GM18951 (cell line): ENCODE results near the gene NAV2.

Experiments
- POLR2A ChIP-seq: IDR thresholded peaks from 4 replicates; pipeline ENCODE4 v1.6.1; 2011; ENCODE audit warnings: mild to moderate bottlenecking; ENCODE audit not compliant: insufficient read length, insufficient read depth; ENCODE audit errors: extremely low read depth
- in situ Hi-C: fragments of 300-500 bp; cut with MboI; formaldehyde crosslinking; loops from one replicate; pipeline ENCODE4 v1.12.0; 2022; ENCODE audit warnings: low sequenced_read_pairs, mixed read lengths, inconsistent platforms; ENCODE audit not compliant: unreplicated experiment

NAV2 gene

DNA sequence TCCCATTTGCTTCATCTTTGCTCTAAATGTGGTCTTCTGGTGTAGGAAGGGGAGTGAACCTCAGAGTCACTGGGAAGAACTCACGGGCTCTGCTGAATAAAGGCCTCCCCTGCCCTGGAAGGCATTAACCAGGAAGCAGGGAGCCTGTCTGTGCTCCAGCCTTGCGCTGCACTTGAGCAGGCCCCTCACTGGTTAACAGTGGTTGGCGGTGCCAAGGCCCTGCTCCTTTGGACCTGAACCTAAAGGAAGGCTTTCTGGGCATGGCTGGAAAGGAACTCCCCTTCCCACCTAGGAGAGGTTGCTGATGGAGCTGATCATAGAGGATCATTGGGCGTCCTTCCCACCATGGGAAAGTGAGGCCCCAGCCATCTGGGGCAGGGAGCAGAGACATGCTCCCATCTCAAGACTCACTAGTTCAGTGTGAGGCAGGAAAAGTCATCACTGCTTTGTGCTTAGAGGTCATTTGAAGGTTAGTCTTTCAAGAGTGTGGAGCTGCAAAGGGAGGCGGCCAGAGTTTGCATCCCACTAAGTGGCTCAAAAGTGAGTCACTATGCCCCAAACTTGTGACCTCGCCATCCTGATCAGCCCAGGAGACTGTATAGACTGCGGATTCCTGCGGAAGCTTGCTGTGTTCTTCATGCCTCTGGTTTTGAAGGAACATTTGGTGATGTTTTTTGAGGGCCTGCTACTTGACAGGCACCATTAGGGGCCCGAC lies 397.3 kb downstream of the NAV2 start:
- in situ Hi-C loops, result loop anchor here (25.0 kb wide), 1 partner anchor 148 kb away; no protein-coding TSS in a partner anchor
- no peak for TF ChIP-seq POLR2A

DNA sequence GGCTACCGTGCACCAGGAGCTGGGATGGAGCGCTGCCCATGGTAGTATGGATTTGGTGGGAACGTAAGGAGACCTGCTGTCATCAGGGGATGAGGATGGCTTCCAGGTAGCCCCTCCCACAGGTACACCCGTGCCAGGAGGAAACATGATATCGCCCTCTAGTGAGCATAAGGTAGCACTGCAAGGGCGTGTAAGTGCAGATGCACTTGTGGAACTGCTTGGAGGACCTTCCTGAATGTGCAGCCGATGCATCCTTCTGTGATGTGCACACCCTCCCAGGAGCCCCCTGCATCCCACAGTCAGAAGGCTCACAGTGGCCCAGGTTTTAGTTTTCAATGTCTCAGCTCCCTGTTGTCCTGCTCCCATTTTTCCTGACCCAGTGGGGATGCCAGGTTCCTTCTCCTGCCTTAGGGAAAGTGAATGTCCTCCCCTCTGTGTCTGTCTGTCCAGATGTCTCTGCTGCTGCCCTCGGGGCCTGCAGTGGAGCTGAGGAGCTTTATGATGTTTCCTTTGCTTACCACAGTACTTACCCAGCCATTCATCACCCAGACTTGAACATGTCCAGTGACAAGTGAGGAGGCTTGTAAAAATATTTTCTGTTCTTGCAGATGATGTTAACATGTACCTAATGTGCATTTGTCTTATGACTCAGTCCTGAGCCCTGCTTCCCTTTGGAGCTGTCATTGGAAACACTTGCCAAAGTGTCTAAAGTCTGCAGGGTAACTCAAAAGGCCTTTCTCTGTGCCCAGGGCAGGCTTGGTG lies 398.5 kb downstream of the NAV2 start:
- no peak for TF ChIP-seq POLR2A
- in situ Hi-C loops, result loop anchor here (25.0 kb wide), 1 partner anchor 149 kb away; no protein-coding TSS in a partner anchor

DNA sequence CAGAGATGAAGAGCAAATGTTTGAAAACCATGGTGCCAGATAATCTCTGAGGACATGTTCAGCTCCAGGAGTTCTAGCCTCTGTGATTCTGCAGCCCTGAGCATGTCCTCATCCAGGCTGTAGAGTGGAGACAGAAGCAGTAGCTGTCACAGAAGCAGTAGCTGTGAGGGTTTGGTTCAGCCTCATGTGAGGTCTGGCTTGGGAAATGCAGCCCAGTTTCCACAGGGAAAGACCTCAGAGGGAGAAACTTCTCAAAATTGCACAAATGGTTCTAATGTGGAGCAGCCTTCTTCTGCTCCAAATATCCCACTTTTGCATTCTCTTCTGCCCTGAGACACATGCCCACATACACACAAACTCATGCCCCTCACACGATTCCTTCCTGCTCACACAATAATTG lies 399.2 kb downstream of the NAV2 start:
- TF ChIP-seq POLR2A, result no peak
- in situ Hi-C loops, result loop anchor here (25.0 kb wide), 1 partner anchor 150 kb away; no protein-coding TSS in a partner anchor

DNA sequence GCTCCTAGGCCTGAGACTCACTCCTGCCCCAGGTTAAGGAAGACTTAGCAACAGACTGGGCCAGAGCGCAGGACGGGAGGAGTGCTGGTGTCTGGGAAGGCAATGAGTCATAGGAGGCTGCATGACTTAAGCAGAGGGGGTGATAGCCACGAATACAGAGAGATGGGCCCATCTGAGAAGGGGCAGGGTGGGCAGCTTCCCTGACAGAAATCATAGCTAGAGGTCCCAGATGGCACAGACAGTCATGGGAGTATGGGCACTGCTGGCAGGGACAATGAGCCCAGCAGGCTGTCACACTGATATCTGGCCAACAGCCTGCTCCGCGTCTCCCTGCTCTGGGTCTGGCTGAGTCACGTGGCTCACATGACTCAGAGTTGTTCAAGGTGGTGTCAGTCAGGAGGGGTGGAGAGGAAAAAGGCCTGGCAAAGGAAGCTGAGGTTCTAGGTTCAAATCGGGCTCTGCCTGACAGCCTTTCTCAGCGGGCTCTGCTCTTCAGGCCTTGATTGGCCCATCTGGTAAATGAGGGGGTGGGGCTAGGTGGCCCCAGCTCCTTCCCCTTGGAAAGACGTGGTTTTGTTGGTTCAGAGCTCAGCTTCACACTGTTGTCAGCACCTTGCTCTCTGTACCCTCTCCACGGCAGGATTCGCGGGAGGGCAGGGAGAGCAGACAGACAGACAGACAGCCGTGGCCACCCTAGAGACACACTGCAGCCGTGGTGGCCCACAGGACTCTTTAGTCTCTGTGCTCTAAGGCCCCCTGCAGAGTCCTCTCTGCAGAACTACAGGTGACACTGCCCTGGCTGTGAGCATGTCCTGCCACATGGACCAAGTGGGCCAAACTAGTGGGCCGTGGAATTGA lies 399.9 kb downstream of the NAV2 start:
- TF ChIP-seq POLR2A, result no peak
- in situ Hi-C loops, result loop anchor here (25.0 kb wide), 1 partner anchor 150 kb away; no protein-coding TSS in a partner anchor

DNA sequence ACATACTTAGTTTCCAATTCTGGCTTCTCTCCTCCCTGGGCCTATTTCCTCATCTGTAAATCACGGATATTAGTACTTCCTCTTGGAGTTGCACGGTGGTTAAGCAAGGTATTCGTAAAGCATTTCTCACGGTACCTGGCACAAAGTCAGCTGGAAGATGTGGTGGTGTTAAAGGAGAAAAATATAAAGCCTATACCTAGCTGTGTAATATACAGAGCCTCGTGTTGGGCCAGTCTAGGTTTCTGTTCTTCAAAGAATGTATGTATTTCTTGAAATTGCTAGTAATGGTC lies 400.5 kb downstream of the NAV2 start:
- no peak for TF ChIP-seq POLR2A
- in situ Hi-C loops, result loop anchor here (25.0 kb wide), 1 partner anchor 151 kb away; no protein-coding TSS in a partner anchor

DNA sequence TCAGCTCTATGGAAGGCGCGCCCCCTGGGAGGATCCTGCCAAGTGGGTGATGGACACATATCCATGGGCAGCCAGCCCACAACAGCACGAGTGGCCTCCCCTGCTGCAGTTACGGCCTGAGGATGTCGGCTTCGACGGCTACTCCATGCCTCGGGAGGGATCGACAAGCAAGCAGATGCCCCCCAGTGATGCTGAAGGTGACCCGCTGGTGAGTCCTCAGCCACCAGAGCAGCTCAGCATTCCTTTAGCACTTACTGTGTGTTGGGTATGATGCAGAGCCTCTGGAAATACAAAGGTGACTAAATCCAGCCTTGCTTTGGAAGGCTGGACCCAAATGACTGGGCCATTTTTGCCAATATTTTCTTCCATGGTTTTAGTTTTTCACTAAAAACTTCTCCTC lies 402.0 kb downstream of the NAV2 start:
- in situ Hi-C loops, result loop anchor here (25.0 kb wide), 1 partner anchor 152 kb away; no protein-coding TSS in a partner anchor
- TF ChIP-seq POLR2A, result no peak

DNA sequence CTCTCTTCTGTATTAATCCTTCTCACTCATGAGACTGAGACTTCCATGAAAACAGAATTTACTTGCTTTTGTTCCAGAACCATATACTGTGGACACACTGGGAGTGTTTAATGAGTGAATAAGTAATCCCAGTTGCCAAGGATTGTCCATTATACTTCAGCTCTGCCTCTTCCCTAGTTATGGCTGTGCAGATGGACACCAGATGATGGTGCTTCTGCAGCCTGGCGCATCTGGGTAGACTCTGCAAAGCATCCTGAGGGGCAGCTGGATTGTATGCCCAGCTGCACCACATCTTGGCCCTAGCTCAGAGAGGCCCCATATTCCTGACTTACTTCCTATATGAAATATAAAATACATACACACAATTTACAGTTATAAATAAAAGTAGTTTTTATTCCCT lies 404.2 kb downstream of the NAV2 start:
- no peak for TF ChIP-seq POLR2A
- in situ Hi-C loops, result loop anchor here (25.0 kb wide), 1 partner anchor 155 kb away; no protein-coding TSS in a partner anchor

DNA sequence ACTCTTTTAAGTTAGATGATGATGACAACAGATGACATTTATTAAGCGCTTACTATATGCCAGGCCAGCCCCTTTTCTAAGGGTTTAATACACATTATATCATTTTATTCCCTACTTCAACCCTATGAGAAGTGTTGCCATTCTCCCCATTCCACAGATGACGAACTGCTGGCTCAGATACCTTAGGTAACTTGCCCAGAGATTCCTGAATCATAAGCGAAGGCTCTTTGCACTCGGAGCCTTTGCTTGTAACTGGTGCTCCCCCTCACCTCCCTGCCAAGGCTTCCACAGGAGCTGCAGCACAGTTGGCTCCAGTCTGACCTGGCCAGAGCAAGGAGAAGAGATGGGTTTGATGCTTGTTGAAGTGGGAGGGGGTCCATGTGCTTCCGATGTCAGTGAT lies 404.7 kb downstream of the NAV2 start:
- in situ Hi-C loops, result loop anchor here (25.0 kb wide), 1 partner anchor 155 kb away; no protein-coding TSS in a partner anchor

DNA sequence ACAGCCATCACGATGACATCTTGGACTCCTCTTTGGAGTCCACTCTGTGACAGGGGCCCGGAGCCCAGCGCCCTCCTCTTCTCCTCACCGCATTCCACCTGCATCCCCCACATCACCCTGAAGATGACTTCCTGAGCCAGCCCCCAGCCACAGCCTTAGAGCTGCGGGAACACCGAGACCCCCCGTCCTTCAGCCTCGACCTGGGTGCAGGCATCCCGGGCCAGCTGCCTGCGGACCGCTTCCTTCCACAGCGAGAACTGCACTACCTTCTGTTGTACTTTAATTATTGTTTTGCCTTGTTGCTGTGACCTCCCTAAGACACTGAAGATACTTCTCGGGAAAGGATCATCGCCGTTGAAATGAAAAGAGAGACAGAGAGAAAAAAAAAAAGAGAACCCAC lies 405.6 kb downstream of the NAV2 start:
- TF ChIP-seq POLR2A, result no peak
- in situ Hi-C loops, result loop anchor here (25.0 kb wide), 1 partner anchor 156 kb away; no protein-coding TSS in a partner anchor

More for the DNA sequence above, 404.7 kb downstream of the NAV2 start:
- no peak for TF ChIP-seq POLR2A

DNA sequence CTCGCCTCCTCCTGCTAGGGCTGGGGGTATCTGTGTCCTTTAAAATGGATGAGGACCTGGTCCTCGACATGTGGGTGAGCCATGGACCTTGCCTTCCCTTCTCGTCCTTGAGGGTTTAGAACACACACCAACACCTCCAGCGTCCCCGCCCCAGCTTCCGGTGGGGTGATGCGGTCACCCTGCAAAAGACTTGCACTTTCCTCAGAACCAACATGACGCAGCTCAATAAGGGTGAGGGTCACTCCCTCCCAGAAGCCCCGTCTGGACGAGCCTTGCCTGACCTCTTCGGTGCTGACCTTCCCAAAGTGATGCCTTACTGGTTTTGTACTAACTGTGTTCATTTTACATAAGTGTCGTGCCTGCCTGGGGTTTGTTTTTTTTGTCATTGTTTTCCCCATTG lies 406.7 kb downstream of the NAV2 start:
- TF ChIP-seq POLR2A, result no peak
- in situ Hi-C loops, result loop anchor here (25.0 kb wide), 1 partner anchor 157 kb away; no protein-coding TSS in a partner anchor

DNA sequence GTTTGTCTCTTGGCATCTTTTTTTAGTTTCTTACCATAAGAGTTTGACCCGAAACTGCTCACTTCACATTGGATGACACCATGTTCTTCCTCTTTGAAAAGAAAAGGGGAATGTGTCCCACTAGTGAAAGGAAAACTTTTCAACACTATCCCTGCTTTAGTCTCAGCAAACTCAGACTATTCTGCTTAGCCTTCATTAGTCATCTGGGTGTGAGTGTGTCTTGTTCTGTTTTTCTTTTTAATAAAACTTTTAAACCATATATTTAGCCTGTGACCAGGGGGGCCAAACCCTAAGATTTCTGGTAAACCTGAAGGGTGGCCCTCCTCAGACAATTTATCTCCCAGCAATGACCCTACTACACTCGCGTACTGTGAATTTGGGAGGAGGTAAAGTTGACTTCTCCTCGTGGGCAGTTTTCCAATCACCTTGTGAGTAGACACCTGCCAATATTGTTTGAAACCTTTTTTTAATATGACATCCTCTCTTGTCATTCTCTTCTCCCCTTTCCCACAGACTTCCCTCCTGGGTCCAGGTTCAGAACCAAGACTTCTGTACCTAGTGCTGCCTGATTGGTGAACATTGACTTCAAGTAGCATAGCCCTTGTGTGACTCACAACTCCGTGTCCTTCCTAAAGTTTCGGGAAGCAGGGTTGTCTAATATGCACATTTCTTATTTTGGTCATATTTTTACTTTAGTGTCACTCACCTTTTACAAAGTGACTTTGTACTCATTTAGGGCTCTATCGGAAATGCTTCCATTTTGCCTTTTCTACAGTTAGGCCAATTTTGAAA lies 407.7 kb downstream of the NAV2 start:
- no peak for TF ChIP-seq POLR2A
- in situ Hi-C loops, result loop anchor here (25.0 kb wide), 1 partner anchor 158 kb away; no protein-coding TSS in a partner anchor

DNA sequence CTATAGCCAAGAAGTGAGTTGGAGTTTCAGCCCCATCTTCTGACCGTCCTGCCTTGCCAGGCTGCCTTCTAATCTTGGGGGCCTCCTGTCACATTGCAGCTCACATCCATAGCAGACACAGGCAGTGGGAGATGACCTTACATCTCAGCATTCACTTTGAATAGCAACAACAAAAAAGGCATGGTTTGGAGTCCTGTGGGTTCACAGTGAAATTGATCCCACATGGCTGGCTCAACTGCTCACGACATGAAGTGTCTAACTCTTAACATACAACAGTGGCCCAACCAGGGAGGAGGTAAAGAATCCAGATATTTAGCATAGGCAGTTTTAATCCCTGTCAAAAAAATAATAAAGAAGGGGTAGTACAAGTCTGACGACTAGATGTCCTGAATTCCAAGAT lies 409.5 kb downstream of the NAV2 start:
- in situ Hi-C loops, result loop anchor here (25.0 kb wide), 1 partner anchor 160 kb away; no protein-coding TSS in a partner anchor
- no peak for TF ChIP-seq POLR2A
